HG03175 (cell line): ENCODE data around the gene MED27.

ENCODE experiments used
- ATAC-seq: cut with Tn5 transposase; IDR thresholded peaks from one replicate; pipeline ENCODE4 v1.9.1; 2021; ENCODE audit warnings: mild to moderate bottlenecking, moderate library complexity; ENCODE audit not compliant: unreplicated experiment

Gene MED27, protein sequence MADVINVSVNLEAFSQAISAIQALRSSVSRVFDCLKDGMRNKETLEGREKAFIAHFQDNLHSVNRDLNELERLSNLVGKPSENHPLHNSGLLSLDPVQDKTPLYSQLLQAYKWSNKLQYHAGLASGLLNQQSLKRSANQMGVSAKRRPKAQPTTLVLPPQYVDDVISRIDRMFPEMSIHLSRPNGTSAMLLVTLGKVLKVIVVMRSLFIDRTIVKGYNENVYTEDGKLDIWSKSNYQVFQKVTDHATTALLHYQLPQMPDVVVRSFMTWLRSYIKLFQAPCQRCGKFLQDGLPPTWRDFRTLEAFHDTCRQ

DNA sequence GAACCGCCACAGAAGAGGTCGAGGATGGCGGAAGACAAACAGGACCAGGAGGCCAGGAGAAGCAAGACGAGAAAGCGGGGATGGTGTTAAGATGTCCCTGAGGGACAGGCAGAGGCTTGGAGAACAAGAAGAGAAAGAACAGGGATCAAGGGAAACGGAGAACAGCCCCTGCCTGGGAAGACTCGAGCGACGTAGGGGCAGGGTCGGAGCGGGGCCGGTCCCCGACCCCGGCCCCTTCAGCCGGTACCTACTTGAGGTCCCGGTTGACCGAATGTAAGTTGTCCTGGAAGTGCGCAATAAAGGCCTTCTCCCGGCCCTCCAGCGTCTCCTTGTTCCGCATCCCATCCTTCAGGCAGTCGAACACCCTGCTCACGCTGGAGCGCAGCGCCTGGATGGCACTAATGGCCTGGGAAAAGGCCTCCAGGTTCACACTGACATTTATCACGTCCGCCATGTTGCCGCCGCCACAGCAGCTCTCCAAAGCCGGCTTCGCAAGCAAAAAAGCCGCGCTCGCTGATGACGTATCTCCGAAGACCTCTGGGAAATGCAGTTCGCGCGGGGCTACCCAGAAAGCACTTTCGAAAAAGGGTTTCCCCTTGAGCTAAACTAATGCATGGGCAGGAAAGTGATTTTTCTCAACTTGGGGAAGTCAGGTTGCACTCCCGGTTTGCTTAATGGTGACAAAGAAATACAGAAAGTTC, at the start of gene MED27:
MED27 (minus strand) TSS at position 477 of the 701 bp plus-strand sequence; CDS start at position 454, 23 bp downstream.
- peak; percentile 86 for ATAC-seq

DNA sequence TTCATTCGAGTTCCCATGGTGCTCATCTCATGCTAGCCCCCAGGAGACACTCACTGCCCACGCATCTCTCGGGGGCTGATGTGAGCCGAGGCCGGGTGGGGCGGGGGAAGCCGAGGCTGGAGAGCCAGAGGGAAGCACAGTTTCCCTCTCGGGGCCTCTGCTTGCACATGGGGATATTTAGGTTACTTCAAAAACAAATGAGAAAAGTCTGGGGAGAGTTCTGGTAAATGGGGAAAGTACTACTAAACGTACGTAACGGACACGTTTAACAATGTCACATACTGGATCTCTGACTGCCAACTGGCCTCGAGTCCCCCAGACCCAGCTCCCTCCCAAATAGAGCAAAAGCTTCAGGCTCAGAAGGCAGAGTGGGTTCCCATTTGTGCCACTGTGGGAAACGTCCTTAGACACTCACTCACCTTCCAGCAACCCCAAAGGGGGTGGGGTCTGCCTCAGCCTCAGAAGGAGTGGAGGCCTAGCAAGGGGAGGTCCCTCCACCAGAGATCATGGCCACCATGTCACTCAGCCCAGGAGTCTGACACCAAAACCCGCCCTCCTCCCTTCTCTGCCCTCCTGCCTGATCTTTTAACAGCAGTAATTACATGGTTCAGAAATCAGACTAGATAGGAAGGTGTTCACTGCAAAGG, 48.3 kb upstream of the MED27 start:
- no peak for ATAC-seq

- no peak for ATAC-seq
Measured at GRCh38 chr9:132126680-132127236, 47.1 kb upstream of the MED27 start.

- no peak for ATAC-seq
Measured at GRCh38 chr9:132125944-132126679, 46.4 kb upstream of the MED27 start.

GRCh38 chr9:132125361-132125760, 45.7 kb upstream of the MED27 start:
- ATAC-seq, result no peak

GRCh38 chr9:132124800-132125199, 45.1 kb upstream of the MED27 start:
- ATAC-seq, result no peak

DNA sequence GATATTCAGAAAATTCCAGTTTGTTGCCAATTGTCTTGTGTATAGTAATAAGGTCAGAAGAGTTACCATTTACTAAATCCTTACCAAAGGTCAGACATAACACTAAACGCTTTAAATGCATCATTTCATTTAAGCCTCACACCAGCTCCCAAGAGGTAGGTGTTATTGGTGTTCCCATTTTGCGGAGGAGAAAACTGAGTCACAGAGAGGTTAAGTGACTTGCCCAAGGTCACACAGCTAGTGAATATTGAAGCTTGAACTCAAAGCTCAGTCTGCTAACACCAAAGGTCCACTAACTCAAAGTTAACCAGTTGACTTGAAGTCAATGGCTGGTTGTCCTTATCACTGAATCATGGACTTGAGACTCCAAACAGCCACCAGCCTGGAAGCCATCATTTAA, 41.4 kb upstream of the MED27 start:
- ATAC-seq, result no peak

GRCh38 chr9:132117694-132118093, 38.0 kb upstream of the MED27 start:
- ATAC-seq, result no peak

GRCh38 chr9:132116583-132116982, 36.9 kb upstream of the MED27 start:
- ATAC-seq, result no peak

- no peak for ATAC-seq
Measured at GRCh38 chr9:132114102-132114707, 34.5 kb upstream of the MED27 start.

DNA sequence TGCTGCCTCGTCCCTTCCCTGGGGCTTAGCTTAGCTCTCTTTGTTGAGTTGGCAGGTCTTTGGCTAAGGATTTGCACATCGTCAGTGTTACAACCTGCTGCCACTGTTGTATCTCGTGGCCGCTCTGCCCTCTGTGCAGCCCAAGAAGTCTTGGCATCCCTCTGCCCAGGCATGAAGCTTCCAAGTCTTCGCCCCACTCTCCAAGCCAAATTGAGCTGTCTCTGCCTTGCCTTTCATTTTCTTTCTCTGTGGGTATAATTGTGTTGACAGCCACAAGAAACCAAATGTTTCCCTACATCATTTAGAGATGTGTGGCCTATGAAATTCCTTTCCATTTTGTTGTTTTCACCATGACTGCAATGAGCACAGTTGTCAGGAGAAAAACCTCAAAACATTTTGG, 29.6 kb upstream of the MED27 start:
- no peak for ATAC-seq

- no peak for ATAC-seq
Measured at GRCh38 chr9:132108728-132109127, 29.1 kb upstream of the MED27 start.

- ATAC-seq, result no peak
Measured at GRCh38 chr9:132099741-132100407, 20.2 kb upstream of the MED27 start.

DNA sequence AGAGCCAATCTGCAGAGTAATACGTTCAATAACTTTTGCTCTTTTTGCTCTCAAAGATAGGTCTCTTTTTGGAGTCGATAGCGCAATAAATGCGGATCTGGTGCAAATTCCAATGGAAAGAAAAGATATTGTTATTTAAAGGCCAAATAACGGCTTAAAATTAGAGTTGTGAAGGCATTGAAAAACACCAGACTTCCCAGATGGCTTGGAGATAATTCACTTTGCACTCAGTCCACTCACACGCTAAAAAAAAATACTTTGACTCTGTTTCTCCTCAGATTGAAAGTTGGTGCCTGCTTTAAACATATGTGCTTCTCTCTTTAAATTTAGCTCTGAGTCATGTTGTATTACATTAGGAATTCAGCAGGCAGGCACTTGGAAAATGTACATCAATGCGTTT, 19.5 kb upstream of the MED27 start:
- no peak for ATAC-seq

DNA sequence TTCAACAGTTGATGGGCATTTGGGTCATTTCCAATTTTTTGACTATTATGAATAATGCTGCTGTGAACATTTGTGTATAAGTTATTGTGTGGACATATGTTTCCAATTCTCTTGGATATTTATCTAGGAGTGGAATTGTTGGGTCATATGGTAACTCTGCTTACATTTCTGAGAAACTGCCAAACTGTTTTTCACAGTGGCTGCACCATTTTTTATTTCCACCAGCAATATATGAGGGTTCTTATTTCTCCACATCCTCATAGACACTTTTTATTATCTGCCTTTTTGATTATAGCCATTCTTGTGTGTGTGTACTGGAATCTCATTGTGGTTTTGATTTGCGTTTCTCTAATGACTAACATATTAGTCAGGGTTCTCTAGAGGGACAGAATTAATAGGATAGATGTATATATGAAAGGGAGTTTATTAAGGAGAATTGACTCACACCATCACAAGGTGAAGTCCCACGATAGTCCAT, 14.7 kb upstream of the MED27 start:
- ATAC-seq, result no peak

- ATAC-seq, result no peak
Measured at GRCh38 chr9:132090771-132091170, 11.1 kb upstream of the MED27 start.

- no peak for ATAC-seq
Measured at GRCh38 chr9:132087438-132088030, 7.9 kb upstream of the MED27 start.

- no peak for ATAC-seq
Measured at GRCh38 chr9:132082188-132082587, 2.5 kb upstream of the MED27 start.

DNA sequence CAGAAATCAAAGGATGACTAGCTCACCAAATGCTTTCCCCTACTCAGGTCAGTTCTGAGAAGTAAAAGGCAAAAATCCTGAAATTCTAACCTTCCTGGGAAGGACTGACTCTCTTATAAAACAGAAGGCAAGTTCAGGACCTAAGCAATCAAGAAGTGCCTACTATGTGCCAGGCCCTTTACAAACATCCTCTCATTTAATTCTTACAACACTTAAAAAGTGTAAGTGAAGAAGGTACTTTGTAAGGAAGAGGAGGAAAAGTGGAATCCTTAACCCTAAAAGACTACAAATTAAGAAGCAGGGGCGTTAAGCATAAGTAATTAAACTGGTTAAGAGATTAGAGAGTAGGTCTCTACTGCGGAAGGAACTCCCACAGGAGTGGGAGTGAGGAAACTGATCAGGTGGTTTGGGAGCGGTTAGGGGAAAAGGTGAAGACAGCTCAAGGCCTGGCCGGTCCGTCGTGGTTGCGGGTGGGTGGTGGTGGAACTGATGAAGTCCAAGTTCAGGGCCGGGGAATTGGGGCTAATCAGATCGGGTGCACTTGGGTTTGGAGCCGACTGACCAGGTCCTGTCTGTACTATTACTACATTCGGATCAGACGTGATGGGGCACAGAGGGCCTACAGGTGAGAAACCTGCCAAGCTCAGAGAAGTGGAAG, 839 bp downstream of the MED27 start:
- ATAC-seq, result no peak
